ENCODE data around the gene PRPF19.

PRPF19 gene

DNA sequence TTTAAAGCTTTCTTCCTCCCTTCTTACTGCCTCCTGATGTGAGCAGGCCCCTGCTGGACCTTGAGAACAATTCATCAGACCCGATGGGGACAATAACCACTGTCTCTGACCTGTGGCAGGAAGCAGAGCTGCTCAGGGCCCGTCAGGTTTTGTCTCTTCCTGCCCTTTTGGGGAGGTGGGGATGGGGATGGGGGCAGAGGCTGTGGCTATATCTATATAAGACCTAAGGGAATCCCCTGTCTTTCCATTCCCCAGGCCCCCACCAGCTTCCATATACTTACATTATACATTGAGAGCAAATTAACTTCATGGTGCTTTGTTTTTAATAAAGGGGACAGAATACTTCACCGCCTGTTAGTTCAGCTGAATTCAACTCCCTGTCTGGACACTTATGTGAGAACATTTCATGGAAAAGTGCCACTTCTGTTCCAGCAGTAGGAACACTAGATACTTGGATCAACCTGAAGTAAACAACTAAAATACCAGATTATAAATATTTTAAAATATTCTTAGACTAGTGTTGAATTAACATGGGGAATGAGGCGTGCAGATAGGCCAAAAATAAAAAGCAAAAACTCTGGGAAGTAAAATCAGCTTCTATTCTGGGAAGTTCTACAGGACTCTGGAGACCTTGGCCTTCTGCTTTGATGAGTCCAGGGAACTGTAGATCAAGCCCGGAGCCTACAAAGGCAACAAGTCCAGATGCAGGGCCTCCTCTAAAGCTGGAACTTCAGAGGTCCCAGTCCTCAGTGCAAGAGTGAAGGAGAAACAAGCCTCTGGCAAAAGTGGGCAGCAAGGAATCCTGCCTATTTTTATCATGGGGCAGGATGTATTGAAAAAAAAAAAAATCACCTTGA is 27.9 kb downstream of the PRPF19 start:
- no peaks in the 10 kb centered on the region for H3K9me3 ChIP-seq (ENCODE audit: severe bottlenecking)

DNA sequence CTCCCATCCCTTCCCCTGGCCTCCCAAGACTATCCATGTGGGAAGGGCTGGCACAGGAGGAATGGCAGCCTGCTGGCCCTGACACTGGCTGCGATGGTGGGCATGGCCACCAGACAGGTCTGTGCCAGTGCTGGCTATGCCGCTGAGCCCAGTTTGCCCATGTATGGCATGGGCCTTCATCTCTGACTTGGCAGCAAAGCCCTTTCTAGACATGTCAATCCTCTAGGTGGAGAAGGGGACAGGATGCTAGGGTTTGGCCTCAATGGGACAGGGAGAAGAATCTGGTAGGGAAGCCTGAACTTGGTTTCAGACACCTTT is 30.3 kb downstream of the PRPF19 start:
- no peaks in the 10 kb centered on the region for H3K27me3 ChIP-seq (ENCODE audit: insufficient read depth, low read depth, severe bottlenecking)
- no peak overlapping the region for H3K27ac ChIP-seq
- H3K4me3 ChIP-seq (ENCODE audit: low read depth, low read length): no peak overlapping the region
- no peaks in the 10 kb centered on the region; the same call in 1 of the 2 replicates for H3K36me3 ChIP-seq
- TF ChIP-seq, protein P1, sequence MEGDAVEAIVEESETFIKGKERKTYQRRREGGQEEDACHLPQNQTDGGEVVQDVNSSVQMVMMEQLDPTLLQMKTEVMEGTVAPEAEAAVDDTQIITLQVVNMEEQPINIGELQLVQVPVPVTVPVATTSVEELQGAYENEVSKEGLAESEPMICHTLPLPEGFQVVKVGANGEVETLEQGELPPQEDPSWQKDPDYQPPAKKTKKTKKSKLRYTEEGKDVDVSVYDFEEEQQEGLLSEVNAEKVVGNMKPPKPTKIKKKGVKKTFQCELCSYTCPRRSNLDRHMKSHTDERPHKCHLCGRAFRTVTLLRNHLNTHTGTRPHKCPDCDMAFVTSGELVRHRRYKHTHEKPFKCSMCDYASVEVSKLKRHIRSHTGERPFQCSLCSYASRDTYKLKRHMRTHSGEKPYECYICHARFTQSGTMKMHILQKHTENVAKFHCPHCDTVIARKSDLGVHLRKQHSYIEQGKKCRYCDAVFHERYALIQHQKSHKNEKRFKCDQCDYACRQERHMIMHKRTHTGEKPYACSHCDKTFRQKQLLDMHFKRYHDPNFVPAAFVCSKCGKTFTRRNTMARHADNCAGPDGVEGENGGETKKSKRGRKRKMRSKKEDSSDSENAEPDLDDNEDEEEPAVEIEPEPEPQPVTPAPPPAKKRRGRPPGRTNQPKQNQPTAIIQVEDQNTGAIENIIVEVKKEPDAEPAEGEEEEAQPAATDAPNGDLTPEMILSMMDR (IDR thresholded peaks at IDR 0.05; ENCODE audit: low read depth, low read length): no peak
- no peaks in the 10 kb centered on the region for H3K9me3 ChIP-seq (ENCODE audit: severe bottlenecking)
- DNase-seq: no peak

More for the DNA sequence above, 27.9 kb downstream of the PRPF19 start:
- Histone ChIP-seq H3K4me3 (ENCODE audit: low read depth, low read length) (no peak overlapping the region), H3K27ac (no peak overlapping the region), H3K27me3 (ENCODE audit: insufficient read depth, low read depth, severe bottlenecking) (no peaks in the 10 kb centered on the region), H3K36me3 (no peaks in the 10 kb centered on the region; the same call in 1 of the 2 replicates)
- TF ChIP-seq, protein P1 (IDR thresholded peaks at IDR 0.05; ENCODE audit: low read depth, low read length): no peak
- peak; percentile 2 for DNase-seq

DNA sequence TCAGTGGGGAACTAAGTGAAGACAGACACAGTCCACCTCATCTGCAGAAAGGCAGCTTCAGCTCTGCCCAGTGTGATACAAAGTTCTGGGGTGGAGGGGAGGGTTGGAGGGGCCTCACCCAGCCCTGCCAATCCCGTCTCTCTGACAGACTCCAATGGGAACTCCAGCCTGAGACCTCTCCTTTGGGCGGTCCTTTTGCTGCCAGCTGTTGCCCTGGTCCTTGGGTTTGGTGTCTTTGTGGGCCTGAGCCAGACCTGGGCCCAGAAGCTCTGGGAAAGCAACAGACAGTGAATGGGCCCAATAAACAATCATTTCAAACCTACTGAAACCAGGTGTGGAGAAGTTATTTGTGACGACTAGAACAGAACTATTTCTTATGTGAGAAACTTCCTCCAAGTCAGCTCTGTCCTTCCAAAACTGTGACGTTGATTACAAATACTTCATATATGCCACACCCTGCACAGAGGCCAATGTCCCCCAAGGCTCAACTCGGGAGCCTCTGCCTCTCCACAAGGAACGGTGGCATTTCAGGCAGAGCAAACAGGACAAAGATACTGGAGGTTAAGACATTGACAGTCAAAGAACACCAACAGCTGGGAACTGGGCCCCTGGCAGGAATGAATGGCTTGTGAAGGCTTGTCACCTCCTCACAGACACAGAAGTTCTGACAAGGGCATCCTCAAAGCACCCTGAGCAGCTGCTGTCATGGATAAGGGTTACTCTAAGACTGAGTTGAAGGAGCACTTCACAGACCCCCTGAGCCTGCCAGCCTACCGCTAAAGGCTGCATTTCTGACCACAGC is 30.8 kb downstream of the PRPF19 start:
- no peaks in the 10 kb centered on the region for H3K27me3 ChIP-seq (ENCODE audit: insufficient read depth, low read depth, severe bottlenecking)
- no peak overlapping the region for H3K4me3 ChIP-seq (ENCODE audit: low read depth, low read length)
- TF ChIP-seq, protein P1 (IDR thresholded peaks at IDR 0.05; ENCODE audit: low read depth, low read length): no peak
- H3K36me3 ChIP-seq: no peaks in the 10 kb centered on the region; the same call in 1 of the 2 replicates
- no peaks in the 10 kb centered on the region for H3K9me3 ChIP-seq (ENCODE audit: severe bottlenecking)
- no peak for DNase-seq
- no peak overlapping the region for H3K27ac ChIP-seq

DNA sequence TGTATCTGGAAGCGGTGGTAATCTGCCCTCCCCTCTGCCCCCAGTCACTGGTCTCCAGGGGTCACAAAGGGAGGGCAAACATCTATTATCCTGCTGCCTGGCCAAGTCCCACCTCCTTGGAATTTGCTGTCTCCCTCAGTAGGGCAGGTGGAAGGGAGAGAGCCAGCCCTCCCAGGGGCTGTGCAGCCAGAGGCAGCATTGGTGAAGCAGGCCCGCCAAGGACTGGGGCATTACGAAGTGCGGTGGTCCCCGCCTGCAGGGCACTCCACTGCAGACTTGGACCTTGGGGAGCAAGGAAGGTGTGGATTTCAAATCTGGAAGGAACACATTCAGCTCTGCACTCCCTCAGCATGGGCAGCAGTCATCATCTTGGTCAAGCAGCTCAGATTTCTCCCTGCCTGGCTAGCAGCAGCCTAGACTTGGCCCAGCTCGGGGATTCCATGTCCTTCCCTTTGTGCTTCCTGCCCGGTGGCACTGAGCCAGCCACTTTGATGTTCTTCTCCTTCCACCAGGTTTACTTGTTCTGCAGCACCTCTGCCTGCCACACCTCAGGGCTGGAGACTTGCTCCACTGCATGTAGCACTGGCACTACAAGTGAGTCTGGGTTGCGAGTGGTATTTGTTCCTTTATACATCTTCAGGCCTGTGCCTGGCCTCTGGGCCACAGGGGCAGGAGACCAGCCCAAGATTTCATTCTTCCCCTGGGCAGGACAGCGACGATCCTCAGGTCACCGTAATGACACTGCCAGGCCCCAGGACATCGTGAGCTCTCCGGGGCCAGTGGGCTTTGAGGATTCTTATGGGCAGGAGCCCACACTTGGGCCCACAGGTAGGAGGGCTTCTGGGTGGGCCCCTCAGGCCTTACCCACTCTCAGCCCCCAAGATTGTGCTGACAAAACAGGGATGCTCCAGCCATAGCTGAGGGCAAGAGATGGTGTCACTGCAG is 31.7 kb downstream of the PRPF19 start:
- no peak overlapping the region for H3K4me3 ChIP-seq (ENCODE audit: low read depth, low read length)
- H3K9me3 ChIP-seq (ENCODE audit: severe bottlenecking): no peaks in the 10 kb centered on the region
- H3K27me3 ChIP-seq (ENCODE audit: insufficient read depth, low read depth, severe bottlenecking): no peaks in the 10 kb centered on the region
- no peaks in the 10 kb centered on the region; the same call in 1 of the 2 replicates for H3K36me3 ChIP-seq
- DNase-seq: no peak
- no peak overlapping the region for H3K27ac ChIP-seq
- TF ChIP-seq, protein P1 (IDR thresholded peaks at IDR 0.05; ENCODE audit: low read depth, low read length): no peak

DNA sequence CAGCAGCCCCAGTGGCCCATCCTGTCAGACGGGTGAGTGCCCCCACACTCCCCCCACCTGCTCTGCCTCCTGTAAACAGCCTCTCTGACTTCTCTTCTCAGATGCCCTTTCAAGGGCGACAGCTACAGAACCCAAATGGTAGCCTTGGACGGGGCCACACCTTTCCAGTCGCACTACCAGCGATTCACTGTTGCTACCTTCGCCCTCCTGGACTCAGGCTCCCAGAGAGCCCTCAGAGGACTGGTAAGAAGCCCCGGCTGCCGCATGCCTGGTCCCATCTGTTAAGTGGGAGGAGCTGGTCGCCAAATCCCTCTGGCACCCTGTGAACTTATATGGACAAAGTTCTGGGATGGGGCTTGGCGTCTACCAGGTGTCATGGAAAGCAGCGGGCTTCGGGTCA is 32.9 kb downstream of the PRPF19 start:
- TF ChIP-seq, protein P1 (IDR thresholded peaks at IDR 0.05; ENCODE audit: low read depth, low read length): no peak
- Histone ChIP-seq H3K9me3 (ENCODE audit: severe bottlenecking) (no peaks in the 10 kb centered on the region), H3K27ac (no peak overlapping the region), H3K36me3 (no peaks in the 10 kb centered on the region), H3K4me3 (ENCODE audit: low read depth, low read length) (no peak overlapping the region), H3K27me3 (ENCODE audit: insufficient read depth, low read depth, severe bottlenecking) (no peaks in the 10 kb centered on the region)
- peak; percentile 73 for DNase-seq
